HG03060 (cell line): Measurements from ENCODE around the gene THSD7B.
"Not testable (repeated sequence)": the region's sequence is repeated elsewhere in the genome, so short reads cannot be mapped to it uniquely, and the experiment has no call there.

Experiments
- ATAC-seq: cut with Tn5 transposase; IDR thresholded peaks from one replicate; pipeline ENCODE4 v1.9.1; 2021; ENCODE audit warnings: low read depth, moderate number of reproducible peaks; ENCODE audit not compliant: unreplicated experiment

The THSD7B gene

DNA sequence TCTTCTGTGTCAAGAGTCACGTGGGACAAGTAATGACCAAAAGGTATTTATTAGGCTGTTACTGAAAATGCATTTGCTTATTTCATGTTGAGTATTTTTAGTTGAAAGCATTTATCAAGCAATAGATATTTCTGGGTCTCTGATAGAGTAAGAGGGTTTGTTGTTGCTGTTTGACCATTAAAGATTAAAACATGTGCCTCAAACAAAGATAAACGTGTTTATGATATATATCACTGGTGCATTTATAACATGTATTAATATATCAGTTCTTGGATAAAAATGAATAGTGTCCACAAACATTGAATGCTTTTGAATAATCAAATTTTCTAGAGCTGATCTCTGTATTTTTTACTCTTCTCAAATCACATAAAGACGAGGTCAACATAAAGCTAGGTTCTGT, 467.7 kb downstream of the THSD7B start:
- ATAC-seq = no peak

DNA sequence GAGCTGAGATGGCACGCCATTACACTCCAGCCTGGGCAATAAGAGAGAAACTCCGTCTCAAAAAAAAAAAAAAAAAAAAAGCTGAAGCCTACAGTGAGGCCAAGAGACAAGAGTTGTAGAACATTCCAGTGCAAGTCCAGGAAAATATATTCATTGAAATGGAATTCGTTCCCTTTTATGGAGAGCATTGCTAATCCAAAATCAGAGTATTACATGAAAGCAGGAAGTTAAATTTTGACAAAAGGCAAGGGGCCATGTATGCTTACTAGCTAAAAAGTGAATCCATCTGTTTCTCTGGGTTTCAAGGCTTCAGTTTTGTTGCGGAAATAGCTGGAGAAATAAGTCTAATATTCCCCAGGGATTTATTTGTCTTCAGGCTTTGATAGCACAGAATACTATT, 471.7 kb downstream of the THSD7B start:
- ATAC-seq = no peak

DNA sequence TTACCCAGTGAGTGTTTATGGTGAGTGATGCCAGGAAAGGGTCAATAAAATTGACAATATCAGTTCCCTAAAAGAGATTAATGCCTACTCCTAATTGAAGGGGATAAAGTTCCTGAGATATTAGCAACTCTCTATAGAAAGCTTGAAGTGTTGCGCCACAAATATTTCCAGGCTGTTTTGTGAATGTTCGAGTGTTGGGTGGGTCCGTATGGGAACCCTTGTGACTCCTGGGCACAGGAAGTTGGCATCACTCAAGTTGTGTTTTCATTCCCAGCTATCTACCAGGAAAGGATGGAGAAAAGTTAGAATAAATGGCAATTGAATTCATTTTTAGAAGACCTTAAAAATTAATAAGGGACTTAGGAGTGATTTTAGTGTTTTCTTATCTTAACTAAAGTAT, 472.7 kb downstream of the THSD7B start:
- ATAC-seq = no peak

DNA sequence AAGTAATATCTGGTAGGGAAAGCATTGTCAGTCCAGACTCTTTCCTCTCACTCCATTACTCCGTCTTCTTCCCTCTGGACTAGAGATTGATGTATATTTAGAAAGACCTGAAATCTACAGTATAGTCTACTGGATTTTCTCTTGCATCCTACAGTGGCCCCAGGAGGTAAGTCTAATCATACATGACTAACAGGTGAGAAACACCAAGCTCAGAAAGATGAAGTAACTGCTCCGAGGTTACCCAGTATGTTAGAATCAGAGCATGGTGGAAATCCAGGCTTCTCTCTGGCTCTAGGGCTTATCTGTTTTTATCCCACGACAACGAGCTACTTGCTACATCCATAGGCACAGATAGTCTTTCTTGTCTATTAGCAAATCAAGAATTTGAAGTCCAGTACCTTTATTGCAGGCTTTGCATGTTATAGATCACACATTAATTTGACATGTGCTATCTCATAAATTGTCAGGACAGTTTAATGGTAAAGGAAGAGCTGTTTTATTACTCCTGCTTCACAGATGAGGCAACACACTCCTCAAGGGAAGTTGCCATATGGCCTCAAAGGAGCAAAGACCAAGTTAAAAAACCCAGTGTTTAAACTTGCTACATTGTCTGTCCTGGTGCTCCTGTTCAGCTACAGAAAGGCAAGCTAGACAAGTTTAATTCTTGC, 484.3 kb downstream of the THSD7B start:
- ATAC-seq = no peak

DNA sequence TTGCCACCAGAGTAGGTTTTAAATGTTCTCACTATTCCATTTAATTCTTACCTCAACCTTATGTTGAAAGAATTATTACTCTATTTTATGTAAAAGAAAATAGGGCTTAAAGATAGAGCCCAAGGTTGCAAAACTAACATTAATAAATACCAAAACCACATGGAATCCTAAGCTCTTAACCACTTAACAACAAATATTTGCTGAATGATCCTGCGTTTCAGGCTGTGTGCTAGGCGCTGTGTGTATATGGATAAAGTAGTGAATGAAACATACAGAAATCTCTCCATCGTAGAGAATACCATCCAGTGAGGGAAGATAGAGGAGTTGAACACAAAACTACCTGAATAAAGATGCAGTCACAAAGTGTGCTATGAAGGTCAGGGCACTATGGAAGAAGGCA, 485.1 kb downstream of the THSD7B start:
- no peak for ATAC-seq

DNA sequence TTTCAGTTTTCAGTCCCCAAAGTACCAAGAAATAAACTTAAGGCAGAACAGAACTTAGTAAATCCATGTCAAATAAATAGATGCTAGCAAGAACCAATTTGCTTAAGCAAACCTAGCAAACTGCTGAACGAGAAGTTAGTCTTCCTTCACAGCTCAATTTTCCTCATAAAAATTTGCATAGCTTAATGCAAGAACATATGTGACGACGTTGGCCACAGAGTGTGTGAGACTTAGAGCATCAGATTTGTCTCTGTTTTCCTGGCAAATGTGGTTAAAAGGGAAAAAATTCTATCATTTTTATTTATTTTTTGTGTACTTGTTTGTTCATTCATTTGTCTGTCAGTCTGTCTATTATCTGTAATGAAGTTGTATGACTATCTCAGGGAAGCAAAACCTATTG, 485.7 kb downstream of the THSD7B start:
- ATAC-seq = no peak

DNA sequence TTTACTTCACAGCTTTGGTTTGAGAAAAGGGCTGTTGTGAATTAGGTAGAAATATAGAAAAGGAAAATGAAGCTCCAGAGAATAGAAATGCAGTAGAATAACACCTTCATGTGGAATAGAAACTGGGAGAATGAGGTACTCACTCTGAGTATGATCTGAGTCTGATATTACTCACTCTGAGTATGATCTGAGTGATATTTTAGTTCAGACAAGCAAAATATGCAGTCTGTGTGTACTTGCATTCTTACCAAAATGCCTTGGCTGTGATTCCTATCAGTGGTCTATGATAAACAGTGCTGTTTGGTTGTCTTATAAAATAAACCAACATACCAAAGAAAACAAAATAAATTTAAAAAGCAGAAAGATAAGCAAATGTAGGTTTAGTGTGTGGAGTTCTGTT, 487.6 kb downstream of the THSD7B start:
- no peak for ATAC-seq

DNA sequence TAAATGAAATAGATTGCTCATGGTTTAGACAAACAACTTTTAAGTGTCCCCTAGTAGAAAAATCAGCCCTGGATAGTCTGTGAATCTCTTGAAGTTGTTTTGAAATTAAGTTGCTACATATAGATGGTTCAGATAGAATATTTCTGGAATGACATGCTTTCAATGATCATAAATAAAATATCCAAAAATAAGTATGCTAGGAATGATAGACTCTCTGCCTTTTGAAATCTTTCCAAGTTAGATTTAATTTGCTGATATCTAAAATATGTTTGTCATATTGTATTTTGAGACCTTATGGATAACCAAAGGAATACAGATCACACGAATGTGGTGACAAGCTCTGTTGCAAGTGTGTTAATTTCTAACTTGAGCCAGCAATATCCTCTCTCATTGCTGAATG, 488.7 kb downstream of the THSD7B start:
- no peak for ATAC-seq

DNA sequence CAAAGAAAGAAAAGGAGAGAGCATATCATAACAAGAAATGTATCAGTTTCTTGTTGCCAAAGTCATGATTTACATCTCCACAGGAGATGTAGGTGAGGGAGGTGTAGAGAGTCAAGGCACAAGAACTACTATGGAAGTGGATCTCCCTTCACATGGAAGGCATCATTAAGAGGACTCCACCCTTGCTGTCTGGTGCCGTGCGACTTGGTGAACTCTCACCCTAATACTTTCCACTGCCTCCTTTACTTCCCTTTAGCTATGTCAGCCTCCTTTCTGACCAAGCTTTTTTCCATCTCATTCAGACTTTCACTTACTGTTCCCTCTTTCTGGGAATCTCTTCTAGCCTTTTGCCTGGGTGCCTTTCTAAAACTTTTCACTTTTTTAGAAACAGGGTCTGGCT, 490.0 kb downstream of the THSD7B start:
- ATAC-seq = no peak

DNA sequence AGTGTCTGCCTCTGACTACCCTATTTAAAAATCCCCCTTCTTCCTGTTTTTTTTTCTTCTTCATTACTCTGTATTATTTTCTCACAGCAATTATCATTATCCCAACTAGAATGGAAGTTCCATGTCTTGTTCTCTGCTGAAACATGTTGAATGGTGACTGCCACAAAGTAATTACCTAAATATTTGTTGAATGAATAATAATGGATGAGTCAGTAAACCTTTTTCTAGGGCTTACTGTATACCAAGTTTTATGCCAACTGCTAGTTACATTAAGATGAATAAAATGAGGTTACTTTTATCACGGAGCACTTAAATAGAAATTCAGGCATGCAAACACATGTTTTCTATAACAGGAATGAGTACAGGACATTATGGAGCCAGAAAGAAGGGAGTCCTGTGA, 490.6 kb downstream of the THSD7B start:
- ATAC-seq = no peak

DNA sequence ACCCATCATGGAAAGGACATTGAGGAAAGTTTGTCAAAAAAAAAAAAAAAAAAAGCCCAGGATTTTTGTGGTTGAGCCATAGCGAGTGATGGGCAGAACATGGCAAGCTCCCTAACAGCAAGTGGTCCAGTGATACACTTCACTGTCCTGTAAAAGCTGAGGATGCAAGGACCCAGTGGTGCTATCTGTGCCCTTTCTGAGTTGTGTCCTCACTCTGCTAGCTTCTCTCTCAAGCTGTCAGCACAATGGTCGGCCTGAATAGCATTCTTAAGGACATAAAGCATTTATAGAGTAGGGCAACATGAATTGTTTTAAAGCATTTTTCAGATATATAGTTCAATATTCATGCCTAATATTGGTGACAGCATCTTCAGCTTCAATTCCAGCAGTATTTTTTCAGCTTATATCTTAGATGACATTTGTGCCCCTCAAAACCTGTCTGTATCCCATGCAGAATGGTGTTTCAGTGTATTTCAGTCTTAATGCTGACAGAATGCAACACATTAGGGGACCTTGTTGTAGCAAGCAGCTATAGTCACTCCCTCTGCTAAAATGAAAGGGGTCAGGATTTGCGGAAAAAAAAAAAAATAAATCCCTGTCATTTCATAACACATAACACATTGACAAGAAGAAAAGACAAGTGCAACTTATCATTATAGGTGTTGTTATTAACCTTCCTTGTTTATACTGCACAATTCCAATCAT, 496.7 kb downstream of the THSD7B start:
- ATAC-seq = no peak

DNA sequence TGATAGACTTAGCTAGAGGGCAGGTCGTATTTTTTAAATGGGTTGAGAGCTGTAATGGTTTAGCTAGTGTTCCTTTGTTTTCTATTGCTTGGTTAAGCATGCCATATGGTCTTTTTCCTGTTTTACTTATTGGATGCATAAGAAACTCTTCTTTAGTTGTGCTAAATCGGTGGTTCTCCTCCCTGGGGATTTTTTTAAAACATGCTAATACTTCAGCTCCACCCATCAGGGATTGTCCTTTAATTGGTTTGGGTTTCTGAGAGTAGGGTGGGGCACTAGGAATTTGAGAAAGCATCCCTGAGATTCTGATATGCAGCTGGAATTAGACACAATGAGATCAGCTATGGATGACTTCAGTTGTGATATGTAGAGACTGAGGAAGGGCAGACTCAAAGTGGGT, 497.2 kb downstream of the THSD7B start:
- no peak for ATAC-seq

DNA sequence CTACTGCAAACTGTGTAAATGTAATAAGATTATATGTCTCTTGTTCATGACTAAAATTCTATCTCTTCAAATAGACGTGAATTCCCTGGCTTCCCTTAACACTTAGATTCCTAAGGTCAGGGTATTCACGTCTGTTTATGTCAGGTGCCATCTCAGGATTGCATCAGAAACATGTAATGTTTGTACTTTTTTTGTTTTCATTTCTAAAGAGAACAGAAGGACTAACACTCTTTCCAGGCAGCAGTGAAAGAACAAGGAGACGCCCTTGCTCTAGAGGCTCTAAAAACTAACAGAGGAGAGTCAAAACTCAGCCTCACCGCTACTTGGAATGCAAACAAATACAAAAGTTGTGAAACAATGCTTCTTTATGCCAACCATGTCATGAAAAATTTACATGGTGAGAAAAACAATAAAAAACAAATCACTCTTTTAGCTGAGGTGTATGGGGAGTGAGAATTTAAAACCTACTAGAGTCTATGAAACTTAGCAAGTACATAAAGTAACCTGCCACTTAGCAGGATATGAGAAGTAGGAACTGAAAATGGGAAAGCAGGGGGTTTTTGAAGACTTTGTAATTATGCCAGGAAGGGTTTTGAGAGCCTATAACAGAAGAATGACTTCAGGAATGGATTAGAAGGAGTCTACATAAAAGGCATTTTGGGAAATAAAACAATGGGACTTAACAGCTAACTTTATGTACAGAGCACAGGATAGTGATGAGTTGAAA, 522.7 kb downstream of the THSD7B start:
- no peak for ATAC-seq

DNA sequence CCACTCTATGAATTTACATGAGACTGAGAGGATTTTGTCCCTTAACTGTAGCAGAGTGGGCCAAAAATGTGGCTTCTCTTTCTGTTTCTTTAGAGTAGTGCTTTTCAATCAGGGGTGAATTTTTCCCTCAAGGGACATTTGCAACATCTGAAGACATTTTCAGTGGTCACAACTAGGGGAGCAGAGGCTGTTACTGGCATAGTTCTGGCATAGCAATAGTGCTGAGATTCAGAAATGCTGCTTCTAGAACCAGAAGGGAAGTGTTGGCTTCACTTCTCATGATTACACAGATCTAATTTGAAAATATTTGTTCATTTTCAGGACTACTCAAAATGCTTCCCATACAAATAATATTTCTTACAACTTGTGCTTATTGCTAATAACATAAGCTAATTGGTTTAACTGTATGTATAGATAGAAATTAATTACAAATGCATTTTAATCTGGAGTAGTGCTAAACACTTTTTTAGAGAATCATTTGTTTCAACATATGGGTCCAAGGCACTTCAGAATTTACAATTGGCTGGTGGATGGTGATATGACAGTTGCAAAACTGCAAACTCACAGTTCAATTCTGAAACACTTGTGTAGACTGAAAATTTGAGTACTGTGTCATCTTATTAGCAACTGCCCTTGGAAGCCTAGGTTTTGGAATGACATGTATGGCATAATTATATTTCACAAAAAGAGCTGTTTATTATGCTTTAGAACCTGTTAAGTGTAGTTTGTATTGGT, 526.7 kb downstream of the THSD7B start:
- no peak for ATAC-seq

DNA sequence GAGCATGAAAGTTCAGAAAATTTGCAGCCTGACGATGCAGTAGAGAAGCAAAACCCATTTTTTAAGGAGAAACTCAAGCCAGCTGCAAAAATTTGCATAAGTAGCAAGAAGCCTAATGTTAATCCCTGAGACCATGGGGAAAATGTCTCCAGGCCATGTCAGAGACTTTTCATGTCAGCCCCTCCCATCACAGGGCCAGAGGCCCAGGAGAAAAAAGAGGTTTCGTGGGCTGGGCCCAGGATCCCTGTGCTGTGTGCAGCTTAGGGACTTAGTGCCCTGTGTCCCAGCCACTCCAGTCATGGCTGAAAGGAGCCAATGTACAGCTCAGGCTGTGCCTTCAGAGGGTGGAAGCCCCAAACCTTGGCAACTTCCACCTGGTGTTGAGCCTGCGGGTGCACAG, 533.0 kb downstream of the THSD7B start:
- no peak for ATAC-seq

DNA sequence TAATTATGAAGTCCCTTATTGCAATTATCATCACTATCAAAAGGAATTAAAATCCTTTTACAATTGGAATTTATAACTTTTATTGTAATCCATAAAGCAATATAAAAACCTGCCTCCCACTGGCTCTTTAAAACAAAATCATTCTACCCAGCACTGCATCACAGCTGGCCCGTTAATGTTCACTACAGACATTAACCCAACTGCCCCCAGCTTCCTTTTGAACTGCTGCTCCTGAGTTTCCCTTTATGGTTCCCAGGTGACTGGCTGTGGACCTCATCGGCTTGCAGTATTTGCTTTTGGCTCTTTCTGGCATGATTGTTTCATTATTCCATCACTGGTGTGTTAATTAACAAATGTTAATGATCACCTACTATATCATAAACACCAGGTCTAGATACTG, 535.6 kb downstream of the THSD7B start:
- ATAC-seq = no peak

DNA sequence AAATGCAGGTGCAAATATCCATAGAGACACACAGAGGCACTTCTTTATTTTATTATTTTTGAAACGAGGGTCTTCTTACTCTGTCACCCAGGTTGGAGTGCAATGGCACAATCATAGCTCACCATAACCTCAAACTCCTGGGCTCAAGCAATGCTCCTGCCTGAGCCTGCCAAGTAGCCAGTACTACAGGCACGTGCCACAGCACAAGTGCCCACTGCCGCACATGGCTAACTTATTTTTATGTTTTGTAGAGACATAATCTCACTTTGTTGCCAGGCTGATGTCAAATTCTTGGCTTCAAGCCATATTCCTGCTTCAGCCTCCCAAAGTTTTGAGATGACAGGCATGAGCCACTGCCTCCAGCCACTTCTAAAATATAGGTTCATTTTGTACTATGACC, 537.6 kb downstream of the THSD7B start:
- ATAC-seq = no peak

DNA sequence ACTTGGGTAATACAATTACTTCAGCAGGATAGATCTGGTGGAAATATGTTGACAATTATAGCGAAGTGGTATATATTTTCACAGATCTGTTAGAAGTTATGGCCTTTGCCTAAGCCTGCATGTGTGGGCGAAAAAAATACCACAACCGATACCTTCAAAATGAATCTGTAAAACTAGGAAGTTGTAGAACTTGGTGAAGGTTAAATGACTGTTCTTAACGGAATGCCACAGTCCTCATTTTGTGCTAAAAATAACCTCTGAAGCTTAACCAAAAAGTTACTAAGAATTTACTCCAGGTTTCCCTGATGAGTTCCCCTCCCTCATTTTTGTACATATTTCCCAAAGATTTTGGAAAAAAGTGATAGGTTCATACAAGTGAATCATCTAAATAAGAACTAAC, 550.7 kb downstream of the THSD7B start:
- no peak for ATAC-seq

DNA sequence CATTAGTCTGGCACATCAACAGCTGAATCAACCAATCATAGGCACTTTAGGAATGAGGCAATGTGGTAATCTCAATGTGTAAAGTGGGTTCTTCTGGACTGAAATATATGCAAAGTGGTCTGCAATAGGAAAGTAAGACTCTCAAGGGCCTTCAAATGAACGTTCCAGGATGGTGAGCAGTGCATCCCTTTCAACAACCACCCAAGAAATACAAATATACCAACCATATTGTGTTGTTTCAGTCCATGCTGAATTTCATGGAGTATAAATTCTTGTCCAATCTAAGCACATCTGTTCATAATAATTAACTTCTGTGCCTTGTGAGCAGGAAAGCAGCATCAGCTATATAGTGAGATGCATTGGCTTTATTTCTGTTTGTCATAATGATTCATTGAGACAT, 556.2 kb downstream of the THSD7B start:
- no peak for ATAC-seq

DNA sequence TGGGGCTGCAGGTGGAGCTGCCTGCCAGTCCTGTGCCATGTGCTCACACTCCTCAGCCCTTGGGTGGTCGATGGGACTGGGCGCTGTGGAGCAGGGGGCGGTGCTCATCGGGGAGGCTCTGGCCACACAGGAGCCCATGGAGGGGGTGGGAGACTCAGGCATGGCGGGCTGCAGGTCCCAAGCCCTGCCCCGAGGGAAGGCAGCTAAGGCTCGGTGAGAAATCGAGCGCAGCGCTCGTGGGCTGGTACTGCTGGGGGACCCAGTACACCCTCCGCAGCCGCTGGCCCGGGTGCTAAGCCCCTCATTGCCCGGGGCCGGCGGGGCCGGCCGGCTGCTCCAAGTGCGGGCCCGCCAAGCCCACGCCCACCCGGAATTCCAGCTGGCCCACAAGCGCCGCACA, 566.2 kb downstream of the THSD7B start:
- not testable (repeated sequence) for ATAC-seq
